ENCODE measurements around the gene SMCR8. TPM values are rescaled to one million over a fixed set of nuclear protein-coding genes. Genes with fewer than 3 reads are reported as not detected.
A peak's percentile ranks its signal among the peaks of the same experiment; 100 is the strongest.
"Not testable (repeated sequence)": the region's sequence is repeated elsewhere in the genome, so short reads cannot be mapped to it uniquely, and the experiment has no call there.

Gene SMCR8, protein sequence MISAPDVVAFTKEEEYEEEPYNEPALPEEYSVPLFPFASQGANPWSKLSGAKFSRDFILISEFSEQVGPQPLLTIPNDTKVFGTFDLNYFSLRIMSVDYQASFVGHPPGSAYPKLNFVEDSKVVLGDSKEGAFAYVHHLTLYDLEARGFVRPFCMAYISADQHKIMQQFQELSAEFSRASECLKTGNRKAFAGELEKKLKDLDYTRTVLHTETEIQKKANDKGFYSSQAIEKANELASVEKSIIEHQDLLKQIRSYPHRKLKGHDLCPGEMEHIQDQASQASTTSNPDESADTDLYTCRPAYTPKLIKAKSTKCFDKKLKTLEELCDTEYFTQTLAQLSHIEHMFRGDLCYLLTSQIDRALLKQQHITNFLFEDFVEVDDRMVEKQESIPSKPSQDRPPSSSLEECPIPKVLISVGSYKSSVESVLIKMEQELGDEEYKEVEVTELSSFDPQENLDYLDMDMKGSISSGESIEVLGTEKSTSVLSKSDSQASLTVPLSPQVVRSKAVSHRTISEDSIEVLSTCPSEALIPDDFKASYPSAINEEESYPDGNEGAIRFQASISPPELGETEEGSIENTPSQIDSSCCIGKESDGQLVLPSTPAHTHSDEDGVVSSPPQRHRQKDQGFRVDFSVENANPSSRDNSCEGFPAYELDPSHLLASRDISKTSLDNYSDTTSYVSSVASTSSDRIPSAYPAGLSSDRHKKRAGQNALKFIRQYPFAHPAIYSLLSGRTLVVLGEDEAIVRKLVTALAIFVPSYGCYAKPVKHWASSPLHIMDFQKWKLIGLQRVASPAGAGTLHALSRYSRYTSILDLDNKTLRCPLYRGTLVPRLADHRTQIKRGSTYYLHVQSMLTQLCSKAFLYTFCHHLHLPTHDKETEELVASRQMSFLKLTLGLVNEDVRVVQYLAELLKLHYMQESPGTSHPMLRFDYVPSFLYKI
- 55.6 TPM for total RNA-seq

DNA sequence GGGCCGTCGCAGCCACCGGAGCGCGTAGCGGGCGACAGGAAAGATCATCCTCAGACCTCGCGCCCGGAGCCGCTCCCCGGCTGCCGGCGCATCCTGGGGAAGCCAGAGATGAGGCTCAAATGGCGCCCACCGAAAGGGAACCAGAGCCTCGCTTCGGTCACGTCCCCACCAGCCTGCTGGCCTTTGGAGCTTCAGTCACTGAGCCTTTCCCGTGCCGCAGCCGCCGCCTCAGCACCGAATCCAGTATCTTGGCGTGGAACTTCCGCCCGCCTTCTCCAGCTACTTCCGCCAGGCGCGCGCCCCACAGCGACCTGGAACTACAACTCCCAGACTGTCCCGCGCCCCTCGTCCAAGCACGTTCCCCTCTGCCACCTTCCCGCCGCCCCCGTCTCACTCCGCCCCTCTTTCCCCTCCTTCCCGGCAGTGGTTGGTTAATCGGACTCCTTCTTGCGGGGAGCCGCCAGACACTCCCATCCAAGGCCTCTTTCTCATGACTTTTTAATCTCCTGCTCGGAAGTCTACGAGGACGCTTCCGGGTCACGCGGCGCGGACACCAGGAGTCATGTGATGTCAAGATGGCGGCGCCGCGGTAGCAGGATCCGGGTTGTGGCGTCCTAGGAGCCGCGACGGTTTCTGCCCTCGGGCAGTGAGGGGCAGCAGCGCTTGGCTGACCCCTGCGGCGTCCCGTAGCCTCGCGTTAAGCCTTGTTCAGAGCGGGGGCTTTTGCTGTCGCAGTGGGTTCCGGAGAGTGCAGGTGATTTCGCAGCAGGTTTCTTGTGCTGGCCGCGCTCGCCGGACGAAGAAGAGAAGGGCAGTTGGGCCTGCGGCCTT is at the start of gene SMCR8, which contains the start of gene TOP3A:
Gene SMCR8 (plus strand): TSS at position 563 of the 831 bp plus-strand sequence. CDS start 497 bp downstream, outside the sequence.
Gene TOP3A (minus strand): TSS at position 264 of the 831 bp plus-strand sequence. CDS start 216 bp downstream, at position 48.
- peak within 1 kb of the TSS; percentile 93 for H3K4me3 ChIP-seq (ENCODE audit: low read length)
- H3K4me1 ChIP-seq (ENCODE audit: insufficient read depth, low read length): peaks cover 72% of the 10 kb centered on the region
- no peaks in the 10 kb centered on the region for H3K27me3 ChIP-seq (ENCODE audit: insufficient read depth, low read length)
- no peaks in the 10 kb centered on the region for H3K9me3 ChIP-seq (ENCODE audit: low read depth, low read length)

DNA sequence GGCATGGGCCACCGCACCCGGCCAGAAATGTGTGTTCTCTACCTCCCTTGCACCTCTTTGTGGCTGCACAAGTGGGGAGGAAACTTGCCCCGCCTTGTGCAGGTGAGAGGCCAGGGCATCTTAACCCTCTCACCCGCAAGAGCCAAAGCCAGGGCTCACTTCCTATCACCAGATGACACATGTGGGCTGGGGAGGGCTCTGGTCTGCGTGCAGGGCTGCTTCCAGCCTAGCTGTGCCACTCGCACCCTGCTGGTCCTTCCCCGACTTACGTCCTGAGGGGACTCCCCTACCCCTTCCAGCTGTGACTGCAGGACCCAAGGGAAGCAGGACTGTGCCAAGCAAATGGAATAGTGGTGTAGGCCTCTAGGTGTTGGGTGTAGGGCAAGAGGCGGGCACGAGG is 47.7 kb upstream of the SMCR8 start:
- Histone ChIP-seq H3K27me3 (ENCODE audit: insufficient read depth, low read length) (no peaks in the 10 kb centered on the region), H3K4me1 (ENCODE audit: insufficient read depth, low read length) (no peaks in the 10 kb centered on the region), H3K4me3 (ENCODE audit: low read length) (no peak overlapping the region), H3K9me3 (ENCODE audit: low read depth, low read length) (no peaks in the 10 kb centered on the region)

DNA sequence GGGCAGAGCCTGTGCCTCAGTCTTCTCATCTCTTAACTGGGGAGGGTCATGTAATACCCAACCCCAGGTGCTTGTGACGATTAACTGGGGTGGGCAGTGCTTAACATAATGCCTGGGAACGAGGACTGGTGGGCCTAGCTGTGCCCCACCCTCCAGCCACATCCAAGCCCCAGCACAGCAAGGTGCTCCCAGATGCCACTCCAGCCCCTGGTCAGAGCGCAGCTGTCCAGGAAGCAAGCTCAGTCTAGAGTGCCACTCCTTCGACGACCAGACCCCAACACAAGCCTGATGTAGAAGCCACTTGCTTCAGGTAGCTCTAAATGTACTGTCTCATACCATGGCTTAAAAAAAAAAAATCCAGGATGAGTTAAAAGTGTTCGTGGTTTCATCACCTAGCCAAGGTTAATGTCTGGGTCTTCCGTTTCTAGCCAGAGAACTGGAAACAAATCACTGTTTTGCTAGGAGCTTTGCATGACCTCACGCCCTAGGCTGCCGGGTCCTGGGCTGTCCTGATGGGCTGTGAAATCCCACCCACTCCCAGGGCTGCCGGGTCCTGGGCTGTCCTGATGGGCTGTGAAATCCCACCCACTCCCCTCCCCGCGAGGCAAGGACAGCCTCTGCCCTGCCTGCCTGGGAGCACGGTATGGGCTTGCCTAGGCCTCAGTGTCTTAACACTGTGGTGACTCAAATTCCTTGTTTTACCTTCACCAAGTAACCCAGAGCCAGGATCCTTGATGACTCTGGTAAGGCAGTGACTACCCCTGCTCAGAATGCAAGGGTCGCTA is 47.0 kb upstream of the SMCR8 start:
- Histone ChIP-seq H3K9me3 (ENCODE audit: low read depth, low read length) (no peaks in the 10 kb centered on the region), H3K27me3 (ENCODE audit: insufficient read depth, low read length) (no peaks in the 10 kb centered on the region), H3K4me1 (ENCODE audit: insufficient read depth, low read length) (no peaks in the 10 kb centered on the region), H3K4me3 (ENCODE audit: low read length) (no peak overlapping the region)

DNA sequence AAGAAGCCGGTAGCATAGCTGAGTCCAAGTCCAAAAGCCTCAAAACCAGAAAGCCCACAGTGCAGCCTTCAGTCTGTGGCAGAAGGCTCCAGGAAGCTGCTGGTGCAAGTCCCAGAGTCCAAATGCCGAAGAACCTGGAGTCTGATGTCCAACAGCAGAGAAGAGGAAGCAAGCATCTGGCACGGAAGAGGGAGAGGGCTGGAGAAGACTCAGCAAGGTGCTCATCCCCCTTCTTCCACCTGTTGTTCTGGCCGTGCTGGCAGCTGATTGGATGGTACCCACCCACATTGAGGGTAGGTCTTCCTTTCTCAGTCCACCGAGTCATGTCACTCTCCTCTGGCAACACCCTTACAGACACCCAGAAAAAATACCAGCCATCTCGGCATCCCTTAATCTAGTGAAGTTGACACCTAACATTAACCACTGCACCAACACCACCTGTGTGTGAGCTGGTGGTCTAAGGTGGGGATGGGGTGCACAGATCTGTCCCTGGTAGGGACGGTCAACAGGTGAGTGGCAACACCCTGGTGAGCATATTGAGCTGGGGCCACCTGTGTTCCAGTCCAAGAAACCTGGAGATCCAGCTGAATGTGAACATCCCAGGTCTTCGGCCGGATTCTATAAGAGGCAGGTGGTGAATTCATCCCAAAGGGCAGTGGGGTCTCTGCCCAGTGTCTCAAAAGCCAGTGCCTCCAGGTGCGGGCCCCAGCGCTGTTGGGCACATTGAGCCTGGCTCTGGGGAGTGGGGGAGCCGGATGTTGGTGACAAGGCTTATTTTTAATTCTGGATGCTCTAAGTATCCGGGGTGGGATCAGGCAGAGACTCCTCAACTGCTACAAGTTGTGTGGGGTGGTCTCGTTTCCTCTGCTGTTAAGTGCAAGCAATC is 44.8 kb upstream of the SMCR8 start:
- H3K4me1 ChIP-seq (ENCODE audit: insufficient read depth, low read length): no peaks in the 10 kb centered on the region
- no peaks in the 10 kb centered on the region for H3K27me3 ChIP-seq (ENCODE audit: insufficient read depth, low read length)

DNA sequence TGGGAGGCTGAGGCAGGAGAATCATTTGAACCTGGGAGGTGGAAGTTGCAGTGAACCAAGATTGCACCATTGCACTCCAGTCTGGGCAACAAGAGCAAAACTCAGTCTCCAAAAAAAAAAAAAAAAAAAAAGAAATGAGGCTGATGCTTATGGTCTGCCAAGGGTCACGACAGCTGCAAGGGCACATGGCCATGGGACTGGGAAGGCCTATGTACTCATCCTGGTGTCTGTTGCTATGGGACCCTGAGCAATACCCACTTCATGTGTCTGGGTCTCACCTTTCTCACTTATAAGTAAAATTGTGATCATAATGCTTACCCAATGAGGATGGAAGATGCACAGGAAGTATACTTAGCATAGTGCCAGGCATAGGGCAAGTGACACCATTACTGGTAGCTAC is 38.0 kb upstream of the SMCR8 start:
- Histone ChIP-seq H3K27me3 (ENCODE audit: insufficient read depth, low read length) (no peaks in the 10 kb centered on the region), H3K4me1 (ENCODE audit: insufficient read depth, low read length) (no peaks in the 10 kb centered on the region), H3K9me3 (ENCODE audit: low read depth, low read length) (no peaks in the 10 kb centered on the region), H3K4me3 (ENCODE audit: low read length) (no peak overlapping the region)

More for the DNA sequence above, 44.8 kb upstream of the SMCR8 start:
- Histone ChIP-seq H3K9me3 (ENCODE audit: low read depth, low read length) (no peaks in the 10 kb centered on the region), H3K4me3 (ENCODE audit: low read length) (no peak overlapping the region)

DNA sequence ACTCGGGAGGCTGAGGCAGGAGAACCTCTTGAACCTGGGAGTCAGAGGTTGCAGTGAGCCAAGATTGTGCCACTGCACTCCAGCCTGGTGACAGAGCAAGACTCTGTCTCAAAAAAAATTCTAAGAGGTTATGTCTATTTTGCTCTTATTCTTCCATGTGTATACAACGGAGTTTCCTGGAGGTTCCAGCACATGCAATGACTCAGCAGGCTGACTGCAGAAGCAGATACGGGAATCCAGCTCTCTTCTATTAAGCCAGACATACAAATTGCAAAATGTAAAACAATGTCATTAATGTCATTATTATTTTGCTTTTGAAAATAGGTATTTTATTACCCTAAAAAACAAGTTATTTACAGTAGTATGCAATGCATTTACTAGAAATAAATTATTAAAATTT is 36.2 kb upstream of the SMCR8 start:
- Histone ChIP-seq H3K4me1 (ENCODE audit: insufficient read depth, low read length) (no peaks in the 10 kb centered on the region), H3K9me3 (ENCODE audit: low read depth, low read length) (no peaks in the 10 kb centered on the region), H3K4me3 (ENCODE audit: low read length) (no peak overlapping the region), H3K27me3 (ENCODE audit: insufficient read depth, low read length) (no peaks in the 10 kb centered on the region)

DNA sequence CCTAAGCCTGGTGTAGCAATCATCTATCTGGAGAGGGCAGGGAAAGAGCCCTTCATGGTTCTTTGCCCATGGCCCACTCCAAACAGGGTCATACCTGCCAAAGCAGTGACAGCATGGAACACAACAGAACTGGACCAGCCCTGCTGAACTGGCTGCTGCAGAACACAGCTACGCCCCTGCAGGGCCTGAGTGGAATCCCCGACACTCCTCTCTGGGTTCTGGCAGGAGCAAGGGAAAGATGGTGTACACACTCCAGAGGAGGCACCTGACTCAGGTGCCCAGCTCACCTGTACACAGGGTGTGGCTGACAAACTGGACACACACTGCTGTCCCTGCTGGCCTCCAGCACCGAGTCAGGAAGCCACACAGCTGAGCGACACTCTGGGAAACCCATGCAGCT is 34.8 kb upstream of the SMCR8 start:
- H3K9me3 ChIP-seq (ENCODE audit: low read depth, low read length): no peaks in the 10 kb centered on the region
- H3K4me1 ChIP-seq (ENCODE audit: insufficient read depth, low read length): no peaks in the 10 kb centered on the region
- H3K4me3 ChIP-seq (ENCODE audit: low read length): no peak overlapping the region
- no peaks in the 10 kb centered on the region for H3K27me3 ChIP-seq (ENCODE audit: insufficient read depth, low read length)

DNA sequence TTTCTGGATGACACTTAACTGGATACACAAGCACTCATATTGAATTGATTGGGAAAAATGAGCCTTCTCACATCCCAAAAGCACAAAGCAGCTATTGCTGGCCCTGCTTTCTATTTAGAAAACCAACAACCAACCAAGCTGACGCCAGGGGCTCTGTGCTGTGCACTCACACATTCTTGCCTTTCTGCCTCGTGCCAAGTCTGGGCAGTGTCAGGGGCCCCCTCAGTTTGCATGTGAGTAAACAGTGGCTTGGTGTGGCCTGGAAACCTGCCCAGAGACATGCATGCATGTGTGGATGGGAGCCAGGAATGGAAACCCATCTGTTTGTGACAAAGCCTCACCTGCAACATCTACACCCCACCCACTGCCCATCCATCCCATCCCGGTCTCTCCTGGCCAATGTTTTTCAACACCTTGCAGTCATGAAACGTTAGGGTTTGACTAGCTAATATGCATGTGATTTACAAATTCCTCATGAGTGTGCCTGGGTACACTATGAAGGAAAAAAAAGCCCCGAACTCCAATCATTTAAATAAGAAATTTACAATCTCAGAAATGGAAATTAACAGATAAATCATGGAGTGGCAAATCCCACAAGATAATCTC is 34.2 kb upstream of the SMCR8 start:
- Histone ChIP-seq H3K27me3 (ENCODE audit: insufficient read depth, low read length) (no peaks in the 10 kb centered on the region), H3K4me1 (ENCODE audit: insufficient read depth, low read length) (no peaks in the 10 kb centered on the region), H3K4me3 (ENCODE audit: low read length) (no peak overlapping the region), H3K9me3 (ENCODE audit: low read depth, low read length) (no peaks in the 10 kb centered on the region)

DNA sequence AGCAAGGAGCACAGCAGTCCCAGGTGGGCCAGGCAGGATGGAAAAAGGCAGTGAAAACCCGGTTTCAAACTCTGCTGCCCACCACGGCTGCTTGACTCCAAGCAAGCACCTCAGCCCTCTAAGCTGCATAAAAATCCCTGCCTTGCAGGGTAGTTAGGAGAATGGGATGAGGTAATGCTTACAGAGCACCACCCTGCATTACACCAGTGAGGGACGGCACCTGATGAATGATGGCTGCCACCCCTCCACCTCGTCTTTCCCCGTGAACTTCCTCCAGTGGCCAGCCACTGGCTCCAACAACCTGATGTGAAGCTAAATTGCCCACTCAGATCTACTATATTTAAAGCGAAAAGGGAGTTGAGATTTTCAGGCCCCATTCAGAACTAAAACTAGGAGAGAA is 33.3 kb upstream of the SMCR8 start:
- no peak overlapping the region for H3K4me3 ChIP-seq (ENCODE audit: low read length)
- H3K9me3 ChIP-seq (ENCODE audit: low read depth, low read length): no peaks in the 10 kb centered on the region
- no peaks in the 10 kb centered on the region for H3K4me1 ChIP-seq (ENCODE audit: insufficient read depth, low read length)

DNA sequence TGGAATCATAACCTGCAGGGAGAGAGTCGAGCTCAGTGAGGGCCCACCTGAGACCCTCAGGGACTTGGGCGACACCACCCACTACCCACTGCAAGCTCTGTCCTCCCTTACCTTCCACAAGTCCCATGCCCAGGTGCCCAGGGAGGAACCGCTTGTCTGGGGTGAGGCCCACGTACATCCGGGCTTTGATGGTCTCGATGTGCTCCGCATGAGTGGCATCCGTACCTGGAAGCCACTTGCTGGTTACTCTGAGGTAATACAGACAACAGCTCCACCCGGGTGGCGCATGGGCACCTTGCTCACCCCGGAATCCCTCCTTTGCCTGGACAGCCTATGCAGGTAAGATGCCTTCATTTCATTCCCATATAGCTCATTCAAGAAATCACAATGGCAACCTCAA is 29.8 kb upstream of the SMCR8 start:
- no peaks in the 10 kb centered on the region for H3K9me3 ChIP-seq (ENCODE audit: low read depth, low read length)
- H3K4me1 ChIP-seq (ENCODE audit: insufficient read depth, low read length): no peaks in the 10 kb centered on the region
- no peak overlapping the region for H3K4me3 ChIP-seq (ENCODE audit: low read length)
- no peaks in the 10 kb centered on the region for H3K27me3 ChIP-seq (ENCODE audit: insufficient read depth, low read length)

More for the DNA sequence above, 33.3 kb upstream of the SMCR8 start:
- no peaks in the 10 kb centered on the region for H3K27me3 ChIP-seq (ENCODE audit: insufficient read depth, low read length)

DNA sequence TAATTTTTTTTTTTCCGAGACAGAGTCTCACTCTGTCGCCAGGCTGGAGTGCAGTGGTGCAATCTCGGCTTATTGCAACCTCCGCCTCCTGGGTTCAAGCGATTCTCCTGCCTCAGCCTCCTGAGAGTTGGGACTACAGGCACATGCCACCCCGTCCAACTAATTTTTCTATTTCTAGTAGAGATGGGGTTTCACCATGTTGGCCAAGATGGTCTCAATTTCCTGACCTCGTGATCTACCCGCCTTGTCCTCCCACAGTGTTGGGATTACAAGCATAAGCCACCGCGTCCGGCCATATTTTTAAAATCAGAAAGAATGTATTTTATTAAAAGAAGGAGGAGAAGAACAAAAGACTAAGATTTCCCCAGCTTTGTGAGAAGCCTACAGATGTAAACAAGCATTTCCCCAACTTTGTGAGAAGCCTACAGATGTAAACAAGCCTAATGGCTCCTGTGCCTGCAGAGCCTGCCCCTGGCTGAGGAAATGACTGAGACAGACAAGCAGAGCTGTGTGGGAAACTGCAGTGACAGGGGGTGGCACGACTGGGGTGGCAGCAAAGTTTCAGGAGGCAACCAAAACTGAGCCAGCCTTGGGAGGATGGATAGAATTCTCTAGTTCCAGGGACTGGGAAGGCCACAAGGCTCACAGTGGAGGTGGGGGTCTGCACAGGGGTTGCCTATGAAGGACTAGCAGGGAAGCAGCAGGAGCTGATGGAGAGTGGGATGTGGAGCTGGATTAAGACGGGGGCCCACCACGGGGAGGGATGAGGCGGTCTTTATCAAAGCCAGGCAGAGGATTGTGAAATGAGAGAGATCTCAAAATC is 23.2 kb upstream of the SMCR8 start:
- no peaks in the 10 kb centered on the region for H3K9me3 ChIP-seq (ENCODE audit: low read depth, low read length)
- H3K4me1 ChIP-seq (ENCODE audit: insufficient read depth, low read length): peaks cover 10% of the 10 kb centered on the region

DNA sequence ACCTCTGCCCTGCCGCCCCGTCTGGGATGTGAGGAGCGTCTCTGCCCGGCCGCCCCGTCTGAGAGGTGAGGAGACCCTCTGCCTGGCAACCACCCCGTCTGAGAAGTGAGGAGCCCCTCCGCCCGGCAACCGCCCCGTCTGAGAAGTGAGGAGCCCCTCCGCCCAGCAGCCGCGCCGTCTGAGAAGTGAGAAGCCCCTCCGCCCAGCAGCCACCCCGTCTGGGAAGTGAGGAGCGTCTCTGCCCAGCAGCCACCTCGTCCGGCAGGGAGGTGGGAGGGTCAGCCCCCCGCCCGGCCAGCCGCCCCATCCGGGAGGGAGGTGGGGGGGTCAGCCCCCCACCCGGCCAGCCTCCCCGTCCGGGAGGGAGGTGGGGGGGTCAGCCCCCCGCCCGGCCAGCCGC is 17.0 kb upstream of the SMCR8 start:
- peaks cover 51% of the 10 kb centered on the region for H3K4me1 ChIP-seq (ENCODE audit: insufficient read depth, low read length)
- not testable (repeated sequence) for H3K4me3 ChIP-seq (ENCODE audit: low read length); H3K9me3 ChIP-seq (ENCODE audit: low read depth, low read length); H3K27me3 ChIP-seq (ENCODE audit: insufficient read depth, low read length)

More for the DNA sequence above, 23.2 kb upstream of the SMCR8 start:
- H3K4me3 ChIP-seq (ENCODE audit: low read length): no peak overlapping the region
- no peaks in the 10 kb centered on the region for H3K27me3 ChIP-seq (ENCODE audit: insufficient read depth, low read length)
